Stimulated activated CD8-positive, alpha-beta memory T cell treated with anti-CD3 and anti-CD28 coated beads, Interleukin-15, amount 100 ng/mL, for 48 hours (primary cell): Measurements from ENCODE around the gene GPR108.
"Not testable (repeated sequence)": the region's sequence is repeated elsewhere in the genome, so short reads cannot be mapped to it uniquely, and the experiment has no call there.

Experiments
- DNase-seq, 2 donors: peaks; one replicate each; pipeline ENCODE4 v3.0.0-alpha.2; 2020; ENCODE audit warnings: low read depth in 2 of 2

Gene GPR108

GRCh38 chr19:6737284-6737872 lies at the start of gene GPR108:
TSS of gene GPR108 (minus strand) at chr19:6737580. CDS start at chr19:6737576, 4 bp downstream.
- DNase-seq = peak; percentile 100

- no peak for DNase-seq
Observed at GRCh38 chr19:6779206-6779605, 41.8 kb upstream of the GPR108 start.

GRCh38 chr19:6778386-6778785 lies 41.0 kb upstream of the GPR108 start:
- no peak for DNase-seq

- no peak for DNase-seq
Observed at GRCh38 chr19:6777434-6777833, 40.1 kb upstream of the GPR108 start.

- no peak for DNase-seq
Observed at GRCh38 chr19:6776999-6777398, 39.6 kb upstream of the GPR108 start.

- not testable (repeated sequence) for DNase-seq
Observed at GRCh38 chr19:6776045-6776444, 38.7 kb upstream of the GPR108 start.

GRCh38 chr19:6774821-6775707 lies 37.7 kb upstream of the GPR108 start:
- no peak for DNase-seq

GRCh38 chr19:6773323-6773931 lies 36.0 kb upstream of the GPR108 start:
- peak; percentile 56 to 57 for DNase-seq

- no peak for DNase-seq
Observed at GRCh38 chr19:6772866-6773322, 35.5 kb upstream of the GPR108 start.

- DNase-seq = peak; percentile 75 to 76
Observed at GRCh38 chr19:6772028-6772865, 34.9 kb upstream of the GPR108 start, which contains the start of gene VAV1. TSS of gene VAV1 (plus strand) at chr19:6772708. CDS start at chr19:6772808, 100 bp downstream.

GRCh38 chr19:6771648-6772027 lies 34.3 kb upstream of the GPR108 start:
- not testable (repeated sequence) for DNase-seq

GRCh38 chr19:6769006-6769619 lies 31.7 kb upstream of the GPR108 start:
- DNase-seq = no peak

GRCh38 chr19:6768236-6768785 lies 30.9 kb upstream of the GPR108 start:
- no peak for DNase-seq

GRCh38 chr19:6767357-6768235 lies 30.2 kb upstream of the GPR108 start, which contains the start of gene SH2D3A:
TSS of gene SH2D3A (minus strand) at chr19:6767435. CDS start at chr19:6763748, 3,687 bp downstream.
- peak; percentile 85 to 86 for DNase-seq

GRCh38 chr19:6767081-6767356 lies 29.6 kb upstream of the GPR108 start:
- DNase-seq = no peak

- no peak for DNase-seq
Observed at GRCh38 chr19:6766357-6767080, 29.1 kb upstream of the GPR108 start.

GRCh38 chr19:6765738-6766356 lies 28.5 kb upstream of the GPR108 start:
- no peak for DNase-seq

- not testable (repeated sequence) for DNase-seq
Observed at GRCh38 chr19:6762253-6762797, 24.9 kb upstream of the GPR108 start.
